Astrocyte of the spinal cord (primary cell): ENCODE measurements around the gene RIMS4.

ENCODE experiments used
- DNase-seq: peaks from one replicate; pipeline ENCODE4 v3.0.0; 2011; ENCODE audit warnings: low read depth, low spot score
- H3K4me3 ChIP-seq: 2 replicates; pipeline ENCODE4 v1.5.1; 2011; ENCODE audit warnings: low read depth, mild to moderate bottlenecking, low read length, moderate library complexity
- CTCF ChIP-seq: IDR thresholded peaks from 2 replicates; pipeline ENCODE4 v1.5.1; 2012; ENCODE audit warnings: low read depth, mild to moderate bottlenecking, low read length, inconsistent platforms
- in situ Hi-C: cut with HindIII; loops from 2 replicates; pipeline ENCODE4 v1.10.0; 2017; ENCODE audit warnings: low sequenced_read_pairs

Gene RIMS4

DNA sequence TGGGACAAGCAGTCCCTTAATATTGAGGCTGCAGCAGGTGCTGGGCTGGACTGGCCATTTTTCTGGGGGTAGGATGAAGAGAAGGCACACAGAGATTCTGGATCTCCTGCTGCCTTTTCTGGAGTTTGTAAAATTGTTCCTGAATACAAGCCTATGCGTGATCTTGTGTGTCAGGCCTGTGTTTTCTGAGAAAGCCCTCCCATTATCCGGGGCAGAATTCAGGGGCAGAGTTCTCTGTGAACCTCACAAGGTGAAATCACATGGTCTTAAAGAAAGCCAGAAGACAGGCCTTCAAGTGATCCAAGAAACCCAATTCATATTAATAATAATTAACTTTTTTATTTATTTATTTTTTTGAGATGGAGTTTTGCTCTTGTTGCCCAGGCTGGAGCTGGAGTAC, 82.7 kb downstream of the RIMS4 start:
- H3K4me3 ChIP-seq = no peak overlapping the region
- DNase-seq = no peak
- TF ChIP-seq CTCF = no peak
- in situ Hi-C loops = no loop called here

GRCh38 chr20:44727039-44727438, 83.3 kb downstream of the RIMS4 start:
- no peak for DNase-seq
- no peak for TF ChIP-seq CTCF
- in situ Hi-C loops = no loop called here
- no peak overlapping the region for H3K4me3 ChIP-seq

DNA sequence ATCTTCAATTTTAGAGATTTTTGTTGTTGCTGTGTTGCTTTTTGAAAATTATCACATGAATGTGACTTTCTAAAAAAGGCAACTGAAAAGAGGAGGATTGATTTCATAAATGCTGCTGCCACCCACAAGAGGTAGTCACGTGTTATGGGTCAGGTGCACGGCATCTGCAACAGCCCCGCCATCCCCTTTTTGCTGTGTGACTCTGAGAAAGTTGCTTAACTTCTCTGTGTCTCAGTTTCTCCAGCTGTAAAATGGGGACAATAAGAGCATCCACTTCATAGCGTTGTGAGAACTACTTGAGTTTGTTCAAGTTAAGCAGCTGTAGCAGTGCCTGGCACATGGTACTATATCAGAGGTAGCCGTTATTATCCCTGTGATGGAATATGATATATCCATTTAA, 84.5 kb downstream of the RIMS4 start:
- no peak for DNase-seq
- no peak for TF ChIP-seq CTCF
- in situ Hi-C loops = no loop called here

DNA sequence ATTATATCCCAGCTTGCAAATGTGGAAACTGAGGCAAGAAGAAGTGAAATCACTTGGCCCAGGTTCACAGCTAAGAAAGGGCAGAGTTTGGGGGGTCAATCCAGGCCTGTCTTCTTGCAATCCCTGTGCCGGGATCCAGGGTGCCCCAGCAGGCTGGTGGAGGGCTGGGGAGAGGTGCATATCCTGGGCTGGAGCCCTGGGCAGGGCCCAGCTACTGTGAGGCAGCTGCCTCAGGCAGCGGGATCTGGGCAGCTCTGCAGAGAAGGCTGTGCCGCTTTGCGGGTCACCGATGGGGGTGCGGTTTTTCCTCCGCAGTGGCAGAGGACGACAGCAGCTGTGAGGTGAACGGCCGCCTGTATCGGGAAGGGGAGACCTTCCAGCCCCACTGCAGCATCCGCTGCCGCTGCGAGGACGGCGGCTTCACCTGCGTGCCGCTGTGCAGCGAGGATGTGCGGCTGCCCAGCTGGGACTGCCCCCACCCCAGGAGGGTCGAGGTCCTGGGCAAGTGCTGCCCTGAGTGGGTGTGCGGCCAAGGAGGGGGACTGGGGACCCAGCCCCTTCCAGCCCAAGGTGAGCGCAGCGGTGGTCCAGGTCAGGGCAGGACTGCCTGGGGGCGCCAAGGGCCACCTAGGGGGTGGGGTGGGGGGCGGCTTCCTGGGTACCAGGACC, 85.8 kb downstream of the RIMS4 start:
- TF ChIP-seq CTCF = no peak
- in situ Hi-C loops = no loop called here
- no peak for DNase-seq
- H3K4me3 ChIP-seq = no peak overlapping the region

More for the DNA sequence above, 84.5 kb downstream of the RIMS4 start:
- H3K4me3 ChIP-seq = no peak overlapping the region

DNA sequence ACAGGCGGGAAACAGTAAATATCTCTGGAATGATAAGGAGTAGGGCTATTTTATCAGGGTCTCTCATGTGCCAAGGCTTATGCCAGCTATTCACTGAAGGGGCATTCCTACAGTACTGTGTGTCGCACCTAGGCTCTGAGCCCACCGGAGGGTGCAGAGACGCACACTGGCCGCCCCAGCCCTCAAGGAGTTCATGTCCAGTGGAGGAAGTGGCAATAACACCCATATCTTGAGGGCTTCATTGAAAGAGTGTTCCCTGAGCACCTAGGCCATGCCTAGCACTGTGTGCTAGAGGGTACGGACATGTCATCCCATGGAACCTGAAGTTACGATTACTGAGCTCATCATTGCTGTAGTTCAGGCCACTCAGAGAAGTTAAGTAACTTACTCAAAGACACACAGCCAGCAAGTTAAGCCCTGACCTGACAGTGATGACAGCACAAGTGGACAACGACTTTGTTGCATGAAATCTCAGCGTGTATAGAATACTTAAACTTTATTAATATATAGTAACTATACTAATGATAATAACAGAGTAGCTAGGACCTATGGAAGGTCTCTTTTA, 86.5 kb downstream of the RIMS4 start:
- in situ Hi-C loops = no loop called here
- H3K4me3 ChIP-seq = no peak overlapping the region
- no peak for TF ChIP-seq CTCF
- DNase-seq = no peak

GRCh38 chr20:44723391-44723790, 87.0 kb downstream of the RIMS4 start:
- in situ Hi-C loops = no loop called here
- H3K4me3 ChIP-seq = no peak overlapping the region
- no peak for DNase-seq
- no peak for TF ChIP-seq CTCF
